ENCODE measurements around the gene CR1L. TPM values are rescaled to one million over a fixed set of nuclear protein-coding genes. Genes with fewer than 3 reads are reported as not detected.

CR1L gene
- total RNA-seq, 1 experiment from 2014 or later, result not detected

- no TSS peak for BruUV-seq (replicated peaks)
- ChIA-PET POLR2A (ENCODE audit: low non-redundant PET) (no interaction called here), CTCF (no interaction called here)
- peak; percentile 95 for DNase-seq (ENCODE audit: low spot score)
- peak within 1 kb of the TSS; percentile 98 for H3K4me3 ChIP-seq (ENCODE audit: low read depth, low read length, poor library complexity, severe bottlenecking)
- no peak for TF ChIP-seq CTCF (conservative IDR thresholded peaks at IDR 0.05; ENCODE audit: low read depth, low read length)
- no peak for TF ChIP-seq EZH2 (IDR thresholded peaks at IDR 0.05; ENCODE audit: borderline replicate concordance, low read depth, low read length, poor library complexity, severe bottlenecking)
- H3K4me1 ChIP-seq (ENCODE audit: insufficient read depth, low read length, poor library complexity, severe bottlenecking), result peaks cover 53% of the 10 kb centered on the region
- peak within 1 kb of the TSS; percentile 90 for H3K27ac ChIP-seq (ENCODE audit: low read depth, low read length, poor library complexity, severe bottlenecking)
- intact Hi-C loops (cut with micrococcal nuclease; ENCODE audit: unreplicated experiment), result no loop called here
- H3K9me3 ChIP-seq (ENCODE audit: low read depth, low read length, poor library complexity, severe bottlenecking), result no peaks in the 10 kb centered on the region
- no peaks in the 10 kb centered on the region for H3K27me3 ChIP-seq (replicated peaks; ENCODE audit: insufficient read depth, low read depth, low read length, poor library complexity)
- H3K36me3 ChIP-seq (ENCODE audit: insufficient read depth, low read length, poor library complexity, severe bottlenecking), result peaks cover under 1% of the 10 kb centered on the region
These were observed 107.0 kb downstream of the CR1L start, which contains the start of gene CD46 for GRCh38 chr1:207751790-207752455. TSS of gene CD46 (plus strand) at chr1:207752054. CDS start at chr1:207752213, 159 bp downstream.

DNA sequence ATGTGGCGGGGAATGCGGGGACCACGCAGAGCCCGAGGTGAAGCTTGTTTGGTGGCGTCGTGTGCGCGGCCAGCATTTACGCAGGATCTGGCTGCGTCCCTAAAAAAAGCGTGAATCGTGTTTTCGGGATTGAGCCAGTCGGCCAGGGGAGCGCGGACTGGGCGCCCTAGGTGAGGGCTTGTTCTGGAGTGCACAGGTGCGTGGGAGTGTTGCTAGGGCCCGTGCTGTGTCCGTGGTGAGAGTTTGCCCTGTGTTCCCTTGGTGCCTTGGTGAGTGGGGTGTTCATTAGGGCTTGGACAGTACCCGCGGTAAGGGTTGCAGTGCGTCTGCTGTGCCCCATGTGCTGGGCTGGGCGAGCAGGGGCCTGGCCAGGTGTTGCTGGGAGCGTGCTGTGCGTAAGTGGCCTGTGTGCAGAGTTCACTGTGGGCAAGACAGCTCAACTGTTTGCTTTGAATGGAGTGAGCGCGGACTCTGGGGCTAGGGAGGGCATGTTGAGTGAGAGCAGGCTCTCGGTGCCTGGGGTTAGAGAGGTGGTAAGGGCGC, 107.6 kb downstream of the CR1L start:
- Histone ChIP-seq H3K4me3 (ENCODE audit: low read depth, low read length, poor library complexity, severe bottlenecking) (peak overlapping the region; percentile 98), H3K27ac (ENCODE audit: low read depth, low read length, poor library complexity, severe bottlenecking) (peak overlapping the region; percentile 90), H3K27me3 (replicated peaks; ENCODE audit: insufficient read depth, low read depth, low read length, poor library complexity) (no peaks in the 10 kb centered on the region), H3K4me1 (ENCODE audit: insufficient read depth, low read length, poor library complexity, severe bottlenecking) (peaks cover 53% of the 10 kb centered on the region), H3K36me3 (ENCODE audit: insufficient read depth, low read length, poor library complexity, severe bottlenecking) (peaks cover 6% of the 10 kb centered on the region), H3K9me3 (ENCODE audit: low read depth, low read length, poor library complexity, severe bottlenecking) (no peaks in the 10 kb centered on the region)
- TF ChIP-seq CTCF (conservative IDR thresholded peaks at IDR 0.05; ENCODE audit: low read depth, low read length), result no peak
- no peak for TF ChIP-seq EZH2 (IDR thresholded peaks at IDR 0.05; ENCODE audit: borderline replicate concordance, low read depth, low read length, poor library complexity, severe bottlenecking)
- POLR2A ChIA-PET (ENCODE audit: low non-redundant PET), result no interaction called here
- BruUV-seq (replicated peaks), result no TSS peak
- intact Hi-C loops (cut with micrococcal nuclease; ENCODE audit: unreplicated experiment), result no loop called here
- CTCF ChIA-PET, result no interaction called here
- no peak for DNase-seq (ENCODE audit: low spot score)

DNA sequence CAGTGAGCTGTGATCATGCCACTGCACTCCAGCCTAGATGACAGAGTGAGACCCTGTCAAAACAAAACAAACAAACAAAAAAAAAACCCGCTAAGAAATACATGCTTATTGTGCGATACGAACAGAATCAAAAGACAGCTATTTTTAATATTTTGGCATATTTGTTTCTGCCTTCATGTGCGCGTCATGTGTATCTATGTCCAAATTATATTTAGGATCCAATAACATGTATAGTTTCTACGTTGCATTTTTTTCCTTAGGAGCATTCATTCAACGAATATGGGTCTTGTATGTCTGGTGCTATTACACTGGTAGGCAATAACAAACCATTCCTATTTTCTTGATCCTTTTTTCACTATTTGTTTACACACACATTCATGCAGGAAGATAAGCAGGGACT, 108.7 kb downstream of the CR1L start:
- intact Hi-C loops (cut with micrococcal nuclease; ENCODE audit: unreplicated experiment), result no loop called here

More for the DNA sequence above, 108.7 kb downstream of the CR1L start:
- no peaks in the 10 kb centered on the region for H3K27me3 ChIP-seq (replicated peaks; ENCODE audit: insufficient read depth, low read depth, low read length, poor library complexity)
- H3K27ac ChIP-seq (ENCODE audit: low read depth, low read length, poor library complexity, severe bottlenecking), result peak overlapping the region; percentile 90
- H3K9me3 ChIP-seq (ENCODE audit: low read depth, low read length, poor library complexity, severe bottlenecking), result no peaks in the 10 kb centered on the region
- no TSS peak for BruUV-seq (replicated peaks)
- peaks cover 49% of the 10 kb centered on the region for H3K4me1 ChIP-seq (ENCODE audit: insufficient read depth, low read length, poor library complexity, severe bottlenecking)
- DNase-seq (ENCODE audit: low spot score), result no peak
- TF ChIP-seq EZH2 (IDR thresholded peaks at IDR 0.05; ENCODE audit: borderline replicate concordance, low read depth, low read length, poor library complexity, severe bottlenecking) (no peak), CTCF (conservative IDR thresholded peaks at IDR 0.05; ENCODE audit: low read depth, low read length) (no peak)
- ChIA-PET POLR2A (ENCODE audit: low non-redundant PET) (no interaction called here), CTCF (no interaction called here)
- peaks cover 17% of the 10 kb centered on the region for H3K36me3 ChIP-seq (ENCODE audit: insufficient read depth, low read length, poor library complexity, severe bottlenecking)
- peak overlapping the region; percentile 98 for H3K4me3 ChIP-seq (ENCODE audit: low read depth, low read length, poor library complexity, severe bottlenecking)

Measured in A673 (cell line).